ENCODE results near the gene CALHM3.

The CALHM3 gene

GRCh38 chr10:103466734-103467133, 12.3 kb downstream of the CALHM3 start:
- Histone ChIP-seq H4K20me1 (ENCODE audit: insufficient read depth, low read length) (no peaks in the 10 kb centered on the region), H3K4me2 (ENCODE audit: low read length) (peak overlapping the region; percentile 21; the same call in 1 of the 2 replicates), H3K27me3 (ENCODE audit: insufficient read depth, low read length) (no peaks in the 10 kb centered on the region), H3F3A (ENCODE audit: insufficient read depth, low read length) (no peaks in the 10 kb centered on the region), H3K4me3 (ENCODE audit: low read depth, low read length, poor library complexity, severe bottlenecking) (no peak overlapping the region), H3K27ac (ENCODE audit: low read depth, low read length, poor library complexity, severe bottlenecking) (peak overlapping the region; percentile 85), H3K36me3 (ENCODE audit: insufficient read depth, low read length) (no peaks in the 10 kb centered on the region), H3K4me1 (ENCODE audit: insufficient read depth, low read length, severe bottlenecking) (peaks cover 44% of the 10 kb centered on the region), H3K9ac (ENCODE audit: low read length) (peak overlapping the region; percentile 7; the same call in 1 of the 2 replicates), H2AFZ (ENCODE audit: low read length) (no peak overlapping the region), H3K9me2 (ENCODE audit: low read depth, low read length) (no peaks in the 10 kb centered on the region), H3K79me2 (ENCODE audit: insufficient read depth, low read length) (no peaks in the 10 kb centered on the region), H3K9me3 (ENCODE audit: low read length) (no peaks in the 10 kb centered on the region)
- no peak for TF ChIP-seq EZH2 (IDR thresholded peaks at IDR 0.05; ENCODE audit: borderline replicate concordance, low read length)
- TF ChIP-seq CTCF (IDR thresholded peaks at IDR 0.05; ENCODE audit: low read length), result no peak

- Histone ChIP-seq H3F3A (ENCODE audit: insufficient read depth, low read length) (no peaks in the 10 kb centered on the region), H3K4me3 (ENCODE audit: low read depth, low read length, poor library complexity, severe bottlenecking) (no peak overlapping the region), H3K9ac (ENCODE audit: low read length) (no peak overlapping the region), H3K9me2 (ENCODE audit: low read depth, low read length) (no peaks in the 10 kb centered on the region), H3K9me3 (ENCODE audit: low read length) (no peaks in the 10 kb centered on the region), H3K36me3 (ENCODE audit: insufficient read depth, low read length) (no peaks in the 10 kb centered on the region), H2AFZ (ENCODE audit: low read length) (no peak overlapping the region), H3K4me2 (ENCODE audit: low read length) (no peak overlapping the region; the same call in 1 of the 2 replicates), H4K20me1 (ENCODE audit: insufficient read depth, low read length) (no peaks in the 10 kb centered on the region), H3K79me2 (ENCODE audit: insufficient read depth, low read length) (no peaks in the 10 kb centered on the region), H3K27ac (ENCODE audit: low read depth, low read length, poor library complexity, severe bottlenecking) (no peak overlapping the region), H3K27me3 (ENCODE audit: insufficient read depth, low read length) (no peaks in the 10 kb centered on the region), H3K4me1 (ENCODE audit: insufficient read depth, low read length, severe bottlenecking) (peaks cover 32% of the 10 kb centered on the region)
- TF ChIP-seq CTCF (IDR thresholded peaks at IDR 0.05; ENCODE audit: low read length) (no peak), EZH2 (IDR thresholded peaks at IDR 0.05; ENCODE audit: borderline replicate concordance, low read length) (no peak)
Observed at GRCh38 chr10:103465411-103466179, 13.4 kb downstream of the CALHM3 start.

GRCh38 chr10:103463499-103463898, 15.5 kb downstream of the CALHM3 start:
- Histone ChIP-seq H3K9me3 (ENCODE audit: low read length) (no peaks in the 10 kb centered on the region), H3K9ac (ENCODE audit: low read length) (no peak overlapping the region), H3K27me3 (ENCODE audit: insufficient read depth, low read length) (no peaks in the 10 kb centered on the region), H3K27ac (ENCODE audit: low read depth, low read length, poor library complexity, severe bottlenecking) (no peak overlapping the region), H3F3A (ENCODE audit: insufficient read depth, low read length) (no peaks in the 10 kb centered on the region), H3K4me3 (ENCODE audit: low read depth, low read length, poor library complexity, severe bottlenecking) (no peak overlapping the region), H3K4me1 (ENCODE audit: insufficient read depth, low read length, severe bottlenecking) (peaks cover 29% of the 10 kb centered on the region), H3K36me3 (ENCODE audit: insufficient read depth, low read length) (no peaks in the 10 kb centered on the region), H3K9me2 (ENCODE audit: low read depth, low read length) (no peaks in the 10 kb centered on the region), H2AFZ (ENCODE audit: low read length) (no peak overlapping the region), H3K4me2 (ENCODE audit: low read length) (no peak overlapping the region), H4K20me1 (ENCODE audit: insufficient read depth, low read length) (no peaks in the 10 kb centered on the region), H3K79me2 (ENCODE audit: insufficient read depth, low read length) (no peaks in the 10 kb centered on the region)
- no peak for TF ChIP-seq CTCF (IDR thresholded peaks at IDR 0.05; ENCODE audit: low read length)
- no peak for TF ChIP-seq EZH2 (IDR thresholded peaks at IDR 0.05; ENCODE audit: borderline replicate concordance, low read length)

All from OCI-LY1 (cell line).